ENCODE results near the gene SH3GL1.

The SH3GL1 gene

GRCh38 chr19:4368128-4368820 is 32.1 kb downstream of the SH3GL1 start:
- peaks cover 35% of the 10 kb centered on the region for H3K4me1 ChIP-seq (ENCODE audit: insufficient read depth, insufficient read length)
- peak overlapping the region; percentile 64 for H3K9ac ChIP-seq (ENCODE audit: insufficient read length, low read depth)
- no peaks in the 10 kb centered on the region for H3K9me3 ChIP-seq (ENCODE audit: insufficient read depth, low read length)
- H3K4me3 ChIP-seq (ENCODE audit: insufficient read length, low read depth) = no peak overlapping the region
- H3K36me3 ChIP-seq (ENCODE audit: insufficient read depth, insufficient read length, low read length) = peaks cover 73% of the 10 kb centered on the region
- TF ChIP-seq SUZ12 (IDR thresholded peaks at IDR 0.05; ENCODE audit: extremely low read depth, insufficient read depth, insufficient read length) (no peak), YY1 (IDR thresholded peaks at IDR 0.05; ENCODE audit: insufficient read depth, insufficient read length) (no peak), ZNF274 (IDR thresholded peaks at IDR 0.05; ENCODE audit: low read depth, low read length) (no peak)
- H3K27me3 ChIP-seq (ENCODE audit: insufficient read depth, insufficient read length) = no peaks in the 10 kb centered on the region
- DNase-seq (ENCODE audit: low read depth, low spot score) = no peak

DNA sequence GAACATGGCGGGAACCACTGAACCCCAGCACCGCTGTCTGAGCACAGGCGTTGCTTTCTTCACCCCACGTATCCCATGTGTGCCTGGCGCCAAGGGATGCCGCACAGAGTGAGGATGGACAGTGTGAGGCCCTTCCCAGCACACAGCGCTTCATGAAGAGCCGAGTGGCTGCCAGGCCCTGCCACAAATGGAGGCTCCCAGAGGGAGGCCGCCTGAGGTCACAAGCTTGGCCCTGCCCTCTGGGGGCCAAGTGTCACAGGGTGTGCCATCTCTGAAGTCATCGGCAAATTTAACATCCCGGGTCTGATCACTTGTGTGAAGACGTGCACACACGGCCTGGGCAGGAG is 32.6 kb downstream of the SH3GL1 start:
- TF ChIP-seq YY1 (IDR thresholded peaks at IDR 0.05; ENCODE audit: insufficient read depth, insufficient read length) = no peak
- no peak for TF ChIP-seq SUZ12 (IDR thresholded peaks at IDR 0.05; ENCODE audit: extremely low read depth, insufficient read depth, insufficient read length)
- TF ChIP-seq ZNF274 (IDR thresholded peaks at IDR 0.05; ENCODE audit: low read depth, low read length) = no peak
- Histone ChIP-seq H3K9ac (ENCODE audit: insufficient read length, low read depth) (no peak overlapping the region), H3K9me3 (ENCODE audit: insufficient read depth, low read length) (no peaks in the 10 kb centered on the region), H3K4me3 (ENCODE audit: insufficient read length, low read depth) (no peak overlapping the region), H3K4me1 (ENCODE audit: insufficient read depth, insufficient read length) (peaks cover 35% of the 10 kb centered on the region), H3K27me3 (ENCODE audit: insufficient read depth, insufficient read length) (no peaks in the 10 kb centered on the region), H3K36me3 (ENCODE audit: insufficient read depth, insufficient read length, low read length) (peaks cover 73% of the 10 kb centered on the region)
- no peak for DNase-seq (ENCODE audit: low read depth, low spot score)

DNA sequence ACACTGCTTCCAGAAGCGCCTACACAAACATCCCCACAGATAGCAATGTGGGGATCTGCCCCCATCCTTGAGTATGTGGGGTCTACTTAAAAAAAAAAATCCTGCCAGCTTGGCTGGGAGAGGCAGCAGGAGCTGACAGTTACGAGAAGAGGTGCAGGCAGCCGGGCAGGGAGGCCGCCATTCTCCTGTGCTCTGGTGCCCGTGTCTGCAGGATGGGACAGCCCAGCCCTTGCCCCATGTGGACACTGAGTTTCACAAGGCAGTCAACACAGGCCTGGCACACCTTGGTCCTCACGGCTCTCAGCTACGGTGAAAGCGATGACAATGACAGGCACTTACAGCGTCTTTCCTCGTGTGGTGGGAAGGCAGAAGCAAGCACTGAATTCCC is 33.0 kb downstream of the SH3GL1 start:
- Histone ChIP-seq H3K4me1 (ENCODE audit: insufficient read depth, insufficient read length) (peaks cover 35% of the 10 kb centered on the region), H3K9ac (ENCODE audit: insufficient read length, low read depth) (no peak overlapping the region), H3K36me3 (ENCODE audit: insufficient read depth, insufficient read length, low read length) (peaks cover 73% of the 10 kb centered on the region)

GRCh38 chr19:4366666-4367335 is 33.5 kb downstream of the SH3GL1 start:
- Histone ChIP-seq H3K9ac (ENCODE audit: insufficient read length, low read depth) (no peak overlapping the region), H3K36me3 (ENCODE audit: insufficient read depth, insufficient read length, low read length) (peaks cover 73% of the 10 kb centered on the region), H3K4me1 (ENCODE audit: insufficient read depth, insufficient read length) (peaks cover 37% of the 10 kb centered on the region), H3K27me3 (ENCODE audit: insufficient read depth, insufficient read length) (no peaks in the 10 kb centered on the region), H3K4me3 (ENCODE audit: insufficient read length, low read depth) (no peak overlapping the region), H3K9me3 (ENCODE audit: insufficient read depth, low read length) (no peaks in the 10 kb centered on the region)
- no peak for DNase-seq (ENCODE audit: low read depth, low spot score)
- TF ChIP-seq SUZ12 (IDR thresholded peaks at IDR 0.05; ENCODE audit: extremely low read depth, insufficient read depth, insufficient read length) (no peak), YY1 (IDR thresholded peaks at IDR 0.05; ENCODE audit: insufficient read depth, insufficient read length) (no peak), ZNF274 (IDR thresholded peaks at IDR 0.05; ENCODE audit: low read depth, low read length) (no peak)

More for the DNA sequence above, 33.0 kb downstream of the SH3GL1 start:
- H3K4me3 ChIP-seq (ENCODE audit: insufficient read length, low read depth) = no peak overlapping the region
- no peaks in the 10 kb centered on the region for H3K27me3 ChIP-seq (ENCODE audit: insufficient read depth, insufficient read length)
- DNase-seq (ENCODE audit: low read depth, low spot score) = no peak
- no peaks in the 10 kb centered on the region for H3K9me3 ChIP-seq (ENCODE audit: insufficient read depth, low read length)
- TF ChIP-seq SUZ12 (IDR thresholded peaks at IDR 0.05; ENCODE audit: extremely low read depth, insufficient read depth, insufficient read length) (no peak), YY1 (IDR thresholded peaks at IDR 0.05; ENCODE audit: insufficient read depth, insufficient read length) (no peak), ZNF274 (IDR thresholded peaks at IDR 0.05; ENCODE audit: low read depth, low read length) (no peak)

- H3K9ac ChIP-seq (ENCODE audit: insufficient read length, low read depth) = peak overlapping the region; percentile 61
- TF ChIP-seq ZNF274 (IDR thresholded peaks at IDR 0.05; ENCODE audit: low read depth, low read length) (no peak), SUZ12 (IDR thresholded peaks at IDR 0.05; ENCODE audit: extremely low read depth, insufficient read depth, insufficient read length) (no peak), YY1 (IDR thresholded peaks at IDR 0.05; ENCODE audit: insufficient read depth, insufficient read length) (no peak)
Measured at GRCh38 chr19:4365791-4366665, 34.3 kb downstream of the SH3GL1 start.

DNA sequence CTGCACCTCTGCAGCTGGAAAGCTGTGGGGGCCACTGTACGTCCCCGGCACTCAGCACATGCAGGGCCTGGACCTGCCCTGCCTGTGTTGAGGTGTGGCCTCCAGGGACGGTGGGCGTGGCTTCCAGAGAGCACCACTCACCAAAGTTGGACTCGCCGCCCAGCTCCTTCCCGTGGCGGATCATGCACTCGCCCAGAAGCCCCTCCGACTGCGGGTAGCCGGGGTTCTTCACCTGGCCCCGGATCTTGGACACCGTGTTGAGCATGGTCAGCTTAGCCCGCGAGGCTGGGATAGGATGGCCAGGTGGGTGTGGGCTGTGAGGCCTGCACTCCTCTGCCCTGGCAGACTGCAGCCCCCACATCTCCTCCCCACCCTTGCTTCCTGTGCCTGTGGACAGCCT is 35.0 kb downstream of the SH3GL1 start:
- DNase-seq (ENCODE audit: low read depth, low spot score) = no peak
- Histone ChIP-seq H3K27me3 (ENCODE audit: insufficient read depth, insufficient read length) (no peaks in the 10 kb centered on the region), H3K4me1 (ENCODE audit: insufficient read depth, insufficient read length) (peaks cover 45% of the 10 kb centered on the region), H3K9ac (ENCODE audit: insufficient read length, low read depth) (peak overlapping the region; percentile 61), H3K9me3 (ENCODE audit: insufficient read depth, low read length) (no peaks in the 10 kb centered on the region), H3K4me3 (ENCODE audit: insufficient read length, low read depth) (no peak overlapping the region), H3K36me3 (ENCODE audit: insufficient read depth, insufficient read length, low read length) (peaks cover 79% of the 10 kb centered on the region)
- no peak for TF ChIP-seq SUZ12 (IDR thresholded peaks at IDR 0.05; ENCODE audit: extremely low read depth, insufficient read depth, insufficient read length)
- no peak for TF ChIP-seq YY1 (IDR thresholded peaks at IDR 0.05; ENCODE audit: insufficient read depth, insufficient read length)
- TF ChIP-seq ZNF274 (IDR thresholded peaks at IDR 0.05; ENCODE audit: low read depth, low read length) = no peak

More at GRCh38 chr19:4365791-4366665, 34.3 kb downstream of the SH3GL1 start:
- H3K9me3 ChIP-seq (ENCODE audit: insufficient read depth, low read length) = no peaks in the 10 kb centered on the region
- peaks cover 76% of the 10 kb centered on the region for H3K36me3 ChIP-seq (ENCODE audit: insufficient read depth, insufficient read length, low read length)
- no peaks in the 10 kb centered on the region for H3K27me3 ChIP-seq (ENCODE audit: insufficient read depth, insufficient read length)
- H3K4me3 ChIP-seq (ENCODE audit: insufficient read length, low read depth) = no peak overlapping the region
- no peak for DNase-seq (ENCODE audit: low read depth, low spot score)
- H3K4me1 ChIP-seq (ENCODE audit: insufficient read depth, insufficient read length) = peaks cover 38% of the 10 kb centered on the region
